ENCODE data around the gene LASP1.

DNA sequence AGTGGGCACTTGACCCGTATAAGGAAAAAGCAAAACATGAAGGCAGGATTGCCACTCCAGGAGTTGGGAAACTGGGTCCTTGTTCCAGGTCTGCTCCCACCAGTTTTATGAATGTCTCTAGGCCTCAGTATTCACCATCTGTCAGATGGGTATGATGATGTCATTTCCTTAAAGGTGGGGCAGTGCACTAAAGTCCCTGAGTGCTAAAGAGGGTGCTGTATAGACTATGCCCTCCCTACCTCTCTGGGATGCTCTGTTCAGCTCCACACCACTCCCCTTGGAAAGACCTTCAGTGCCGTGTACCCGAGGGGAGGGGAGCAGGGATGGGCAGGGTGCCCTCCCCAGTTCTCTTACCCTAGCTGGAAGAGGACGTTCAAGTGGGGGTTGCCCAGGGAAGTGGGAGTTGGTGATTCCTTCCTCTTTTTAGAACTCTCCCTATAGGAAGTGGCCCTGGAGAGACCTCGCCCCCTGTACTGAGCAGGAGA, 2.2 kb downstream of the LASP1 start:
- TF ChIP-seq, protein P1, sequence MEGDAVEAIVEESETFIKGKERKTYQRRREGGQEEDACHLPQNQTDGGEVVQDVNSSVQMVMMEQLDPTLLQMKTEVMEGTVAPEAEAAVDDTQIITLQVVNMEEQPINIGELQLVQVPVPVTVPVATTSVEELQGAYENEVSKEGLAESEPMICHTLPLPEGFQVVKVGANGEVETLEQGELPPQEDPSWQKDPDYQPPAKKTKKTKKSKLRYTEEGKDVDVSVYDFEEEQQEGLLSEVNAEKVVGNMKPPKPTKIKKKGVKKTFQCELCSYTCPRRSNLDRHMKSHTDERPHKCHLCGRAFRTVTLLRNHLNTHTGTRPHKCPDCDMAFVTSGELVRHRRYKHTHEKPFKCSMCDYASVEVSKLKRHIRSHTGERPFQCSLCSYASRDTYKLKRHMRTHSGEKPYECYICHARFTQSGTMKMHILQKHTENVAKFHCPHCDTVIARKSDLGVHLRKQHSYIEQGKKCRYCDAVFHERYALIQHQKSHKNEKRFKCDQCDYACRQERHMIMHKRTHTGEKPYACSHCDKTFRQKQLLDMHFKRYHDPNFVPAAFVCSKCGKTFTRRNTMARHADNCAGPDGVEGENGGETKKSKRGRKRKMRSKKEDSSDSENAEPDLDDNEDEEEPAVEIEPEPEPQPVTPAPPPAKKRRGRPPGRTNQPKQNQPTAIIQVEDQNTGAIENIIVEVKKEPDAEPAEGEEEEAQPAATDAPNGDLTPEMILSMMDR (IDR thresholded peaks at IDR 0.05) = no peak
- TF ChIP-seq POLR2A (IDR thresholded peaks at IDR 0.05) = no peak
